Body of pancreas (tissue), 4 donors: ENCODE data around the gene SHISA5.

Experiments
- POLR2A ChIP-seq, 3 donors: fragments of 450-650 bp; IDR thresholded peaks; one replicate each; pipeline ENCODE4 v1.6.1; 2016; ENCODE audit warnings: antibody characterized with exemption in 3 of 3, mild to moderate bottlenecking in 2 of 3
- TF ChIP-seq, protein P1 (sequence below), 7 experiments: fragments of 450-650 bp in 4 of 7; fragments of 200-600 bp in 3 of 7; sonication (generic) in 3 of 7; IDR thresholded peaks; one replicate each; pipeline ENCODE4 v1.5.1; 2016 to 2019; ENCODE audit warnings: antibody characterized with exemption in 7 of 7

DNA sequence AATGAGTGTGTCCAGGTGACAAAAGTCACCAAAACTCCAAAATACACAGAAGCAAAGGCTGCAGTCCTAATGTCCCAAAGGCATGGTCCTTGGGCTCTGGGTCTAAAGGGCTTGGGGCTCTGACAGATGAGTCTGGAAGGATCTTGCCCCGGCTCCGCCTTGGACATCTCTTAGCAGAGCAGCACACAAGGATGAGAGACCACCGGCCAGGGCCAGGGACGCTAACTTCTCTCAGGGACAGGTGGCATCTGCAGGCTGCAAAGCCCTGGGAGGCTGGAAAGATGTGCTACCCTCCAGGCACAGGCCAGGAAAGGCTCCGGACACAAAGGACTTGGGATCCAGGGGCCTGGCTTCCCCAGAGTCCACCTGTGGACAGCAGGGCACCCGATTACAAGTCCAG, 14.1 kb upstream of the SHISA5 start:
- TF ChIP-seq, protein P1, sequence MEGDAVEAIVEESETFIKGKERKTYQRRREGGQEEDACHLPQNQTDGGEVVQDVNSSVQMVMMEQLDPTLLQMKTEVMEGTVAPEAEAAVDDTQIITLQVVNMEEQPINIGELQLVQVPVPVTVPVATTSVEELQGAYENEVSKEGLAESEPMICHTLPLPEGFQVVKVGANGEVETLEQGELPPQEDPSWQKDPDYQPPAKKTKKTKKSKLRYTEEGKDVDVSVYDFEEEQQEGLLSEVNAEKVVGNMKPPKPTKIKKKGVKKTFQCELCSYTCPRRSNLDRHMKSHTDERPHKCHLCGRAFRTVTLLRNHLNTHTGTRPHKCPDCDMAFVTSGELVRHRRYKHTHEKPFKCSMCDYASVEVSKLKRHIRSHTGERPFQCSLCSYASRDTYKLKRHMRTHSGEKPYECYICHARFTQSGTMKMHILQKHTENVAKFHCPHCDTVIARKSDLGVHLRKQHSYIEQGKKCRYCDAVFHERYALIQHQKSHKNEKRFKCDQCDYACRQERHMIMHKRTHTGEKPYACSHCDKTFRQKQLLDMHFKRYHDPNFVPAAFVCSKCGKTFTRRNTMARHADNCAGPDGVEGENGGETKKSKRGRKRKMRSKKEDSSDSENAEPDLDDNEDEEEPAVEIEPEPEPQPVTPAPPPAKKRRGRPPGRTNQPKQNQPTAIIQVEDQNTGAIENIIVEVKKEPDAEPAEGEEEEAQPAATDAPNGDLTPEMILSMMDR (IDR thresholded peaks at IDR 0.05): no peak
- TF ChIP-seq POLR2A (IDR thresholded peaks at IDR 0.05): no peak
